GM04504 (cell line): ENCODE data around the gene SDCCAG8.

ENCODE experiments used
- DNase-seq: peaks from one replicate; pipeline ENCODE4 v3.0.0-alpha.2; 2012; ENCODE audit warnings: low read depth

The SDCCAG8 gene

DNA sequence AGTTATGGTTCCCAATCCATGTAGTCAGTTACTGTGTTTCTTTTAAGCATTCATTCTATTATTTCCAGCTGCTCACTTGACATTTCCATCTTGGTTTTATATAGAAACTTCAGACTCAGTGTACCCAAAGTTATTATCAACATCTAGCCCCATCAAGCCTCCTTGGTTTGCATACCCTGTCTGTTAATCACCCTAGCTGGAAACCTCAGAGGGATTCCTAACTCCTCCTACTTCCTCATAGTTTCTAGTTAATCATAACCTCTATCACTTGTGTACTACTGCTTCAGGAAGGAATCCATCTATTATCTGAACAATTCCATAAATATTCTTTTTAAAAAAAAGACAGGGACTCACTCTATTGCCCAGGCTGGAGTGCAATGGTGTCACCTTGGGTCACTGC, 293.3 kb downstream of the SDCCAG8 start:
- DNase-seq = no peak
